ENCODE measurements around the gene SCO2. TPM values are rescaled to one million over a fixed set of nuclear protein-coding genes. Genes with fewer than 3 reads are reported as not detected.
A peak's percentile ranks its signal among the peaks of the same experiment; 100 is the strongest.

The SCO2 gene
- total RNA-seq, 1 experiment from 2014 or later: 1.1 TPM

- no peak overlapping the region; the same call in 1 of the 2 replicates for H2AFZ ChIP-seq (ENCODE audit: low read length)
- peak overlapping the region; percentile 75 for H3K4me2 ChIP-seq (ENCODE audit: low read depth, low read length, poor library complexity, severe bottlenecking)
- peak overlapping the region; percentile 95 for H3K27ac ChIP-seq (ENCODE audit: low read length)
- H3K4me3 ChIP-seq (ENCODE audit: low read length): peak overlapping the region; percentile 78
- no peaks in the 10 kb centered on the region for H3K36me3 ChIP-seq (ENCODE audit: insufficient read depth, low read length)
- H3K9me2 ChIP-seq (replicated peaks; ENCODE audit: insufficient read depth, low read length): no peaks in the 10 kb centered on the region
- no peaks in the 10 kb centered on the region for H3K27me3 ChIP-seq (ENCODE audit: low read length)
- no peaks in the 10 kb centered on the region for H3K9me3 ChIP-seq (ENCODE audit: low read length)
- H3K9ac ChIP-seq (ENCODE audit: low read length): peak overlapping the region; percentile 88
- H3K4me1 ChIP-seq (ENCODE audit: low read length): peaks cover 75% of the 10 kb centered on the region
- DNase-seq: peak; percentile 90
- no peaks in the 10 kb centered on the region for H4K20me1 ChIP-seq (ENCODE audit: insufficient read depth, low read depth, low read length)
- no peaks in the 10 kb centered on the region for H3K79me2 ChIP-seq (ENCODE audit: low read length)
Observed at GRCh38 chr22:50531546-50531961, 6.2 kb upstream of the SCO2 start.

- Histone ChIP-seq H3K27me3 (ENCODE audit: low read length) (no peaks in the 10 kb centered on the region), H3K4me1 (ENCODE audit: low read length) (peaks cover 71% of the 10 kb centered on the region), H3K36me3 (ENCODE audit: insufficient read depth, low read length) (no peaks in the 10 kb centered on the region), H3K4me2 (ENCODE audit: low read depth, low read length, poor library complexity, severe bottlenecking) (peak overlapping the region; percentile 75), H3K79me2 (ENCODE audit: low read length) (no peaks in the 10 kb centered on the region), H2AFZ (ENCODE audit: low read length) (no peak overlapping the region; the same call in 1 of the 2 replicates), H3K27ac (ENCODE audit: low read length) (peak overlapping the region; percentile 95), H3K9me2 (replicated peaks; ENCODE audit: insufficient read depth, low read length) (no peaks in the 10 kb centered on the region), H3K9me3 (ENCODE audit: low read length) (no peaks in the 10 kb centered on the region), H3K9ac (ENCODE audit: low read length) (peak overlapping the region; percentile 88), H4K20me1 (ENCODE audit: insufficient read depth, low read depth, low read length) (no peaks in the 10 kb centered on the region), H3K4me3 (ENCODE audit: low read length) (peak overlapping the region; percentile 78)
- peak; percentile 95 for DNase-seq
Observed at GRCh38 chr22:50530877-50531545, 5.6 kb upstream of the SCO2 start.

GRCh38 chr22:50530580-50530876 lies 5.1 kb upstream of the SCO2 start:
- Histone ChIP-seq H3K9me3 (ENCODE audit: low read length) (no peaks in the 10 kb centered on the region), H3K9ac (ENCODE audit: low read length) (peak overlapping the region; percentile 88), H2AFZ (ENCODE audit: low read length) (no peak overlapping the region), H3K79me2 (ENCODE audit: low read length) (no peaks in the 10 kb centered on the region), H3K4me3 (ENCODE audit: low read length) (peak overlapping the region; percentile 78), H3K9me2 (replicated peaks; ENCODE audit: insufficient read depth, low read length) (no peaks in the 10 kb centered on the region), H4K20me1 (ENCODE audit: insufficient read depth, low read depth, low read length) (no peaks in the 10 kb centered on the region), H3K4me2 (ENCODE audit: low read depth, low read length, poor library complexity, severe bottlenecking) (peak overlapping the region; percentile 75), H3K27ac (ENCODE audit: low read length) (peak overlapping the region; percentile 95), H3K36me3 (ENCODE audit: insufficient read depth, low read length) (no peaks in the 10 kb centered on the region), H3K4me1 (ENCODE audit: low read length) (peaks cover 66% of the 10 kb centered on the region), H3K27me3 (ENCODE audit: low read length) (no peaks in the 10 kb centered on the region)
- no peak for DNase-seq

DNA sequence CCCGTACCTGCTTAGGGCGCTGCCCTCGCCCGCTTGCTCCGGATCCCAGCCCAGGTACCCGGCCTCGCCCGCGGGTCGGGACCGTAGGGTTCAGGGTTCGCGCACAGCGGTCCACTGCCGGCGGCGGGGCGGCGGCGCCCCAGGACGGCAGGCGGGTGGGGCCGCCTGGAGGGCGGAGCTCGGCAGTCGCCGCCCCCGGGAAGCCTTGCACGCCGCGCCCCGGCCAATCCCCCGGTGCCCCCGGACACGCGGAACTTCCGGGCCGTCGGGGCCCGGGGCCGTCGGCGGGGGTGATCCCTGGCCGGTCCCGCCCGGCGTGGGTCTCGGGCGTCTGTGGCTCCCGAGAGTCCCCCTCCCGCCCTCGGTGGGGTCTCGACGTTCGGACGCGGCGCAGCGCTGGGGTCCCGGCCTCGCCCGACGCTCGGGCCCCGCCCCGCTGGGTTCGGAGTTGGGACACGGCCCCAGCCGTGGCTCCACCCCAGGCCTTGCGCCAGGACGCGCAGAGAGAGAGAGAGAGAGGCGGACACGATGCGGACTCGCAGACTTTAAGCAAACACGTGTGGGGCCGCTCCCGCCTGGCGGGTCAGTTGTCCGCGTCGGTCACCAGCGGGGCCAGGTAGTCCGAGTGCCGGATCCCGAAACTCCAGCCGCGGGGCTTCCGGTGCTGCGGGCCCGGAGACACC lies 4.6 kb upstream of the SCO2 start, which contains the start of gene TYMP:
Gene TYMP (minus strand): TSS at position 116 of the 683 bp plus-strand sequence. CDS start 303 bp downstream, outside the sequence.
- DNase-seq: peak; percentile 74
- Histone ChIP-seq H3K27me3 (ENCODE audit: low read length) (no peaks in the 10 kb centered on the region), H3K9me2 (replicated peaks; ENCODE audit: insufficient read depth, low read length) (no peaks in the 10 kb centered on the region), H3K4me2 (ENCODE audit: low read depth, low read length, poor library complexity, severe bottlenecking) (peak within 1 kb of the TSS; percentile 75), H3K9me3 (ENCODE audit: low read length) (no peaks in the 10 kb centered on the region), H4K20me1 (ENCODE audit: insufficient read depth, low read depth, low read length) (no peaks in the 10 kb centered on the region), H3K27ac (ENCODE audit: low read length) (peak within 1 kb of the TSS; percentile 95), H3K9ac (ENCODE audit: low read length) (peak within 1 kb of the TSS; percentile 88), H3K4me1 (ENCODE audit: low read length) (peaks cover 62% of the 10 kb centered on the region), H3K79me2 (ENCODE audit: low read length) (no peaks in the 10 kb centered on the region), H2AFZ (ENCODE audit: low read length) (no peak within 1 kb of the TSS), H3K4me3 (ENCODE audit: low read length) (peak within 1 kb of the TSS; percentile 78), H3K36me3 (ENCODE audit: insufficient read depth, low read length) (no peaks in the 10 kb centered on the region)

- Histone ChIP-seq H3K36me3 (ENCODE audit: insufficient read depth, low read length) (no peaks in the 10 kb centered on the region), H3K4me1 (ENCODE audit: low read length) (peaks cover 61% of the 10 kb centered on the region), H4K20me1 (ENCODE audit: insufficient read depth, low read depth, low read length) (peaks cover 2% of the 10 kb centered on the region; the same call in 1 of the 2 replicates), H3K27me3 (ENCODE audit: low read length) (no peaks in the 10 kb centered on the region), H3K4me3 (ENCODE audit: low read length) (no peak overlapping the region), H3K9ac (ENCODE audit: low read length) (no peak overlapping the region), H3K9me2 (replicated peaks; ENCODE audit: insufficient read depth, low read length) (no peaks in the 10 kb centered on the region), H3K9me3 (ENCODE audit: low read length) (no peaks in the 10 kb centered on the region), H3K4me2 (ENCODE audit: low read depth, low read length, poor library complexity, severe bottlenecking) (no peak overlapping the region), H3K27ac (ENCODE audit: low read length) (no peak overlapping the region), H2AFZ (ENCODE audit: low read length) (no peak overlapping the region), H3K79me2 (ENCODE audit: low read length) (peaks cover 6% of the 10 kb centered on the region)
- DNase-seq: no peak
Observed at GRCh38 chr22:50529416-50529896, 4.1 kb upstream of the SCO2 start.

- Histone ChIP-seq H3K9me3 (ENCODE audit: low read length) (no peaks in the 10 kb centered on the region), H3K27ac (ENCODE audit: low read length) (no peak overlapping the region), H3K9ac (ENCODE audit: low read length) (no peak overlapping the region), H3K4me3 (ENCODE audit: low read length) (no peak overlapping the region), H3K4me1 (ENCODE audit: low read length) (peaks cover 61% of the 10 kb centered on the region), H4K20me1 (ENCODE audit: insufficient read depth, low read depth, low read length) (peaks cover 6% of the 10 kb centered on the region; the same call in 1 of the 2 replicates), H3K9me2 (replicated peaks; ENCODE audit: insufficient read depth, low read length) (no peaks in the 10 kb centered on the region), H3K4me2 (ENCODE audit: low read depth, low read length, poor library complexity, severe bottlenecking) (no peak overlapping the region), H2AFZ (ENCODE audit: low read length) (no peak overlapping the region), H3K79me2 (ENCODE audit: low read length) (peaks cover 12% of the 10 kb centered on the region), H3K27me3 (ENCODE audit: low read length) (no peaks in the 10 kb centered on the region), H3K36me3 (ENCODE audit: insufficient read depth, low read length) (no peaks in the 10 kb centered on the region)
- DNase-seq: peak; percentile 56
Observed at GRCh38 chr22:50528682-50529415, 3.5 kb upstream of the SCO2 start.

DNA sequence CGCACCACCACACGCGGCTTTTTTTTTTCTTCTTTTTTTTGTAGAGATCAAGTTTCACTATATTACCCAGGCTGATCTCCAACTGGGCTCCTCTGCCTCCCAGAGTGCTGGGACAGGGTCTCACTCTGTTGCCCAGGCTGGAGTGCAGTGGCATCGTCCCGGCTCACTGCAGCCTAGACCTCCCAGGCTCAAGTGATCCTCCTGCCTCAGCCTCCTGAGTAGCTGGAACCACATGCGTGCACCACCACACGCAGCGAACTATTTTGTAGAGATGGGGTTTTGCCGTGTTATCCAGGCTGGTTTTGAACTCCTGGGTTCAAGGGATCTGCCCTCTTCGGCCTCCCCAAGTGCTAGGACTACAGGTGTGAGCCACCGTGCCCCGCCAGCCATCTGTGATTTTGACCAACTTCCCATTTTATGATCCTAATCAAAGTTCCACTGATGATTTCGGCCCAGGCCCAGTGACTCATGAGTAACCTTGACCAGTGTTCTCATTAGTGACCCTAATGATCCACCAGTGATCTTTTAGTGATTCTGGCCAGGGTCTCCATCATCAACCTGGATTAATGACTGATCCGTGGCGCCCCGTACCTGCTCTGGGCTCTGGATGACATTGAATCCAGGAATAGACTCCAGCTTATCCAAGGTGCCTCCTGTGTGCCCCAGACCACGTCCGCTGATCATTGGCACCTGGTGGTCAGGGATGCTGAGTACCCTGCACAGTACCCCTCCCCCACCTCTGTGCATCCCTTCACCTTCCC lies 2.7 kb upstream of the SCO2 start:
- Histone ChIP-seq H3K4me3 (ENCODE audit: low read length) (no peak overlapping the region), H3K4me2 (ENCODE audit: low read depth, low read length, poor library complexity, severe bottlenecking) (no peak overlapping the region), H3K9ac (ENCODE audit: low read length) (no peak overlapping the region; the same call in 1 of the 2 replicates), H2AFZ (ENCODE audit: low read length) (no peak overlapping the region), H3K27me3 (ENCODE audit: low read length) (no peaks in the 10 kb centered on the region), H3K9me3 (ENCODE audit: low read length) (no peaks in the 10 kb centered on the region), H3K4me1 (ENCODE audit: low read length) (peaks cover 59% of the 10 kb centered on the region), H3K27ac (ENCODE audit: low read length) (peak overlapping the region; percentile 59), H3K36me3 (ENCODE audit: insufficient read depth, low read length) (no peaks in the 10 kb centered on the region), H4K20me1 (ENCODE audit: insufficient read depth, low read depth, low read length) (peaks cover 12% of the 10 kb centered on the region), H3K9me2 (replicated peaks; ENCODE audit: insufficient read depth, low read length) (no peaks in the 10 kb centered on the region), H3K79me2 (ENCODE audit: low read length) (peaks cover 19% of the 10 kb centered on the region)
- no peak for DNase-seq

Measured in Karpas-422 (cell line).